GM06990 (cell line): Measurements from ENCODE around the gene PLOD3.

Source experiments
- DNase-seq: peaks from one replicate; pipeline ENCODE4 v3.0.0-alpha.2; 2011; ENCODE audit not compliant: insufficient read length; ENCODE audit errors: extremely low read depth
- H3K27me3 ChIP-seq: replicated peaks from 2 replicates; pipeline ENCODE4 v1.6.0; 2011; ENCODE audit warnings: low read length; ENCODE audit not compliant: control insufficient read depth, insufficient read depth
- H3K36me3 ChIP-seq: 2 replicates; pipeline ENCODE4 v1.5.1; 2011; ENCODE audit warnings: low read length; ENCODE audit not compliant: control insufficient read depth, insufficient read depth
- H3K4me3 ChIP-seq: replicated peaks from 2 replicates; pipeline ENCODE4 v1.5.1; 2011; ENCODE audit warnings: low read depth, mild to moderate bottlenecking, control low read depth, low read length
- CTCF ChIP-seq: IDR thresholded peaks from 2 replicates; pipeline ENCODE4 v1.5.1; 2011; ENCODE audit warnings: low read length, control low read depth, mild to moderate bottlenecking, inconsistent platforms; ENCODE audit not compliant: insufficient read depth, poor library complexity, severe bottlenecking

Gene PLOD3

GRCh38 chr7:101235050-101235449 lies 17.7 kb upstream of the PLOD3 start:
- Histone ChIP-seq H3K4me3 (no peak overlapping the region), H3K36me3 (peaks cover 20% of the 10 kb centered on the region), H3K27me3 (no peaks in the 10 kb centered on the region)
- no peak for DNase-seq
- TF ChIP-seq CTCF: peak; percentile 34

- Histone ChIP-seq H3K27me3 (no peaks in the 10 kb centered on the region), H3K4me3 (no peak overlapping the region), H3K36me3 (peaks cover 16% of the 10 kb centered on the region)
- no peak for DNase-seq
- TF ChIP-seq CTCF: no peak
Observed at GRCh38 chr7:101234636-101235035, 17.3 kb upstream of the PLOD3 start.

- DNase-seq: no peak
- no peak for TF ChIP-seq CTCF
- H3K4me3 ChIP-seq: no peak overlapping the region
- no peaks in the 10 kb centered on the region for H3K27me3 ChIP-seq
- peaks cover 13% of the 10 kb centered on the region for H3K36me3 ChIP-seq
Observed at GRCh38 chr7:101233907-101234547, 16.6 kb upstream of the PLOD3 start.

GRCh38 chr7:101232141-101232850 lies 14.9 kb upstream of the PLOD3 start:
- no peak overlapping the region for H3K4me3 ChIP-seq
- TF ChIP-seq CTCF: no peak
- H3K36me3 ChIP-seq: peaks cover 4% of the 10 kb centered on the region
- DNase-seq: no peak
- no peaks in the 10 kb centered on the region for H3K27me3 ChIP-seq

GRCh38 chr7:101231644-101232043 lies 14.3 kb upstream of the PLOD3 start:
- H3K27me3 ChIP-seq: no peaks in the 10 kb centered on the region
- peaks cover 2% of the 10 kb centered on the region for H3K36me3 ChIP-seq
- no peak for DNase-seq
- no peak overlapping the region for H3K4me3 ChIP-seq
- no peak for TF ChIP-seq CTCF
